Suppressor macrophage treated with lipopolysaccharide for 4 hours (primary cell): ENCODE data around the gene GSAP.
"Not testable (repeated sequence)": the region's sequence is repeated elsewhere in the genome, so short reads cannot be mapped to it uniquely, and the experiment has no call there.

Source experiments
- DNase-seq: peaks from one replicate; pipeline ENCODE4 v3.0.0-alpha.2; 2020

Gene GSAP

DNA sequence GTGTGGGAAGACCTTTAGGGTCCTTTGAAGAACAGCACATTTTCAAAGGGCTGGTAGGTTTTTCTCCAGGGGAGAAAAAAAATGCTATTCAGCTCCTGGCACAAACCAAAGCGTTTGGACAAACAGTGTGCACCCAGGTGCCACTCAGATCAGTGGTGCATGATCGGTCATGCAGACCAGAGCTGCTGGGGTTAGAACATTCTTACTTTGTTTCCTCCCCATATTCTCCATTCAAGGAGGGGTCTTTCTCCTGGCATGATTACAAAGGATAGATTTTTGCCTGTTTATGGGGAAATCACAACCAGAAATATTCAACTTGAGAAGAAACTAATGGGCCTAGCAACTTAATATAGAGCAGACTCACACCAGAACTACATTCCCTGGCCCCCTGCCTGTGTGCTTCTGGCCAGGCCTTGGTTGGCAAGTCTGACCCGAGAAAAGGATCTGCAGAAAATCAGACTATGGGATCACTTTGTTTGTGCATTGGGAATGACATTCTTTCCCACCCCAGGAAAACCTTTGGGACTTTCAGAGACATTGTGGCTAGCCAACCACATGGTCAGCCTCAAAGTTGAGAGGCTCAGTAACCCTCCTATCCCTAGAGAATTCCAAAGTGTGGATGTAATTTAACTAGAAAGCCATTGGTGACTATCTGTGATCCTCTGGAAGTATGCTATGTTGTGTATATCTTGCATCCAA, 134.2 kb downstream of the GSAP start:
- DNase-seq, result no peak

DNA sequence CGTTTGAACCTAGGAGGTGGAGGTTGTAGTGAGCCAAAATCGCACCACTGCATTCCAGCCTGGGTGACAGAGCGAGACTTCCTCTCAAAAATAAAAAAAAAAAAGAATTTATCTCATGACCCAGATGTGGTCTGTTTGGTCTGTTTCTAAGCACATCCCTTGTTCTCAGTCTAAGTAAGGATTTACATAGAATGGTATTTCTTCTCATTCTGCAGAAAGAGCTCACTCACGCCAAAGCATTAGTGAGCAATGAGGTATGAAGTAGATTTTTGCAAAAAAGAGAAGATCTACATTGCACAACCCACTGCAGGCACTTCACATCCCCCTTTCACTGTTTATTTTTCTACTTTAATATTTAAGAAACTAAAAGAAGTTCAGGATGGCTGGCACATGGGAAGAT, 140.0 kb downstream of the GSAP start:
- DNase-seq, result no peak

DNA sequence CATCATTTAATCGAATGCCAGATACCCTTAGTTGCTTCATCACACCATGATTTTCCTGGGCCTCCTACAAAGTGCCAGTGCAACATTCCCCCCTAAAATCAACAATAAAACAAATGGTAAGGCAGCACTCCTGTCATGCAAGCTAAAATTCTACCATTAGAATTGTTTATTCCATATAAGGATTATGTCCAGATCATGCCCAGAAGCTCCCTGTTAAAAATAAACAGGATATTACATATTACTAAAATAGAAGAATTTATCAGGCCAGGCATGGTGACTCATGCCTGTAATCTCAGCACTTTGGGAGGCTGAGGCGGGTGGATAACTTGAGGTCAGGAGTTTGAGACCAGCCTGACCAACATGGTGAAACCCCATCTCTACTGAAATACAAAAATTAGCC, 140.5 kb downstream of the GSAP start:
- DNase-seq, result not testable (repeated sequence)

DNA sequence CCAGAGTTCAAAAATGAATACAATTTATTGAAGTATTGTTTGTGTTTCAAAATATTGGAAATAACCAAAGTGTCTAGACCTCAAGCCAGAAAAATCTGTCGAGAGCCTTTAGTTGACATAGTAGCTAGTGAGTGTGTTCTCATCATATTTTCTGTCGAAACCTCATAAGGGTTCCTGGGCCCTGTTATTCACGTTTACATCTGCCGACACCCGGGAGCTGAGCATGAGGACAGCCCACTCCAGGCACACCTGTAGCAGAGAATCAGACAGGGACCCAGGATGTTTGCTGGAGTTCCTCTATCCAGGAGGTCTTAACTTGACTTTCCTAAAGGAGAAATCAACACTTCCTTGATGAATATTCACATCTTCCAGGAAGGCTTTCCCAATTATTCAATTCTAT, 144.4 kb downstream of the GSAP start:
- DNase-seq, result no peak

DNA sequence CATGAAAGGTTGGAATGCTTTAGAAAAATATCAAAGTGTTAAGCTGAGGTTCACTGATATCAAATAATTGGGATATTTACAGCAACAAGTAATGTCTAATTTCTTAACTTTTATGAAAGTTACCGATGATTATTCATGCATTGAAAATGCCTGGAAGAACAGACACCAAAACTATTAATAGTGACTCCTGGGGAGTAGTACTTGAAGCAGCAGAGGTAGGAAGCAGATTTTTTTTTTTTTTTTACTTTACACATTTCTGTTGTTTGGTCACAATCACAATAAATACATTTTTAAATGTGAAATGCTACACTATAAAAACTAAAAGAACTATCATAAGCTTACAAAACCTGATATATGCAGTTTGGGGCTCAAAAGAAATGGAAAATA, 146.1 kb downstream of the GSAP start:
- no peak for DNase-seq

DNA sequence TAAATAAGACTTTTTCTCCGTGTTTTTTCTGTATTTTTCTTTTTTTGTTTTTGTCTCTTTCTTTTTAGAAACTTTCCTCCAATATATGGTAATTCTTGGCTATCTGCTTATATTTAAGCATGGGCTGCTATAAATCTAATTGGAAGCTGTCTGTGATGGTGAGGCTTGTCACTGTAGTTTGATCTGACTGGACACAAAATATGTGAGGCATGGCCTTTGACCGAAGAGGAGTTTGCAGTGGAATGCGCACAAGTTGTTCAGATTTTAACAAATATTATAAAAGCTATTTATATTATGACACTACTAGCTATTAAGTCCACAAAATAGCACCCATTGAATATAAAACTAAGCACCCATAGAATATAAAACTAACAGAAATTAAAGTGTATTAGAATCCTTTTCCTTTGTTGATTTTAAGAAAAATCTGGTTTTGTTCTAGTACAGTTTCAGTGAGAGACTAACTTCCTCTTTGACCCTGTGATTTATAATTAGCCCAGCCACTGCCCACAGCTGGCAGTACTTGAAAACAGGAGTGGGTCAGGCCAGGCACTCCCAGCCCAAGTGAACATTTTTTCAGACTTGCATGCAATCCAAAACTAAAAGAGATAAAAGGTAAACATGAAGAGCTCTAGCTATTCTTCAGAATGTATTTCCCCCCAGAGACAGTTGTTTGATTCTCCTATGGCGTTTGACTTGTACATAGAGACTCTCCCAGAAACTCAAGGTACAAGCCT, 146.6 kb downstream of the GSAP start:
- DNase-seq, result peak; percentile 40

DNA sequence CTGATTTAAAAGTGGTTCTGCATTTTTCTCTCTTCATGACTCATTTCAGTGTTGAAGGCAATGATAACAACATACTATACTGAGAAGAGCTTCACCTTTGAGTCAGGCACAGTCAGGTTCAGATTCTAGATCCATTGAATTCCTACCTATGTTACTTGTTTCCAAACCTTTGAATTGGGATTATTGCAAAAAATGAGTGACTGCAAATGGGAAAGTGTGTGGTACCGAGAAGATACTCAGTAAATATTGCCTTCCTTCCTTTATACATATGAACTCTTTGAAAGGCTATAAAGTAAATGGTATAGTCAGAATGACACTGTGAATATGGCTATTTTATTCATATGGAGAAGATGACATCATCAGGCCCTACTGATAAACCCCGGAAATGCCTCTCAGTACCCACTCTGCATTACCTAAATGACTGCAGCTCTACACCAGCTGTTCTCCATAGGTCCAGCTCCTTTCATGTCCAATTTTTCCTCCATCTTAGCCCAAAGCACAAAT, 149.8 kb downstream of the GSAP start:
- no peak for DNase-seq

DNA sequence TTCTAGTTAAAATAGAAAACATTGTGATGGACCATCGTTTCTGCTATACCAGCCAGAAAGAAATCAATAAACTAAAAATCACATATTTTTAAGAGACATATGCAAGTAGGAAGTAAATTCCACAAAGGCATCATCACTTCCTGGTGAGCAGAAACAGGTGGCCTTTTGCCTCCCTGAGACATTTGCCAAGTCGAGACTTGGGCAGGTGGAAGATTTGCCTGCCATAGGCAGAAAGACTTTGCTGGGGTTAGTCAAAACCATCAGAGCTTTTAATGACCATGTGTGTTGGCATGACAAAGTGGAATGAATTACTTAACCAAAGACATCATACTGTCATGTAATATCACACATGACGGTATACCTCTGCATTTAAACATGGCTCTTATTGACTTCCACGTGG, 150.5 kb downstream of the GSAP start:
- no peak for DNase-seq

DNA sequence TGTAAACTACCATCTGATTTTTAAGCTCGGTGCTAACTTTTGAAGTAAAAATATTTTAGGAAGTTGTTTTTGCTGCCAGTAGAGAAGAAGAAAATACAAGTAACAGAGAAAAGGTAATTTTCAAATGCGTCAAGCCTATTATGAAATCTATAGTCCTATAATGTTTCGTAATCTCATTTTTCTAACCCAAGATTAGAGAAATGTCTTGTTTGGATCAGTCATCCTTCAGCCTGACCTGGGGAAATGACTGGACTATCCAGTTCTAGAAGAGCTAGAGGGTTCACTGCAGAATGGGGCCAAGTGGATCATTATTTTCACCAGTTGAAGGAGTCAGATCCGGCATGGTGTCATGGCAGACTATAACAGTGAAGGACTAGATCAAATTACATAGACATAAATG, 153.8 kb downstream of the GSAP start:
- no peak for DNase-seq
